Hematopoietic multipotent progenitor cell treated with erythropoietin and hydrocortisone succinate and interleukin-3 and kit ligand, for 17 days (in vitro differentiated cells): ENCODE measurements around the gene C10orf105.

Experiments
- DNase-seq: peaks from one replicate; pipeline ENCODE4 v3.0.0-alpha.2; 2015; ENCODE audit warnings: low spot score

Gene C10orf105

GRCh38 chr10:71697938-71698709 is 21.5 kb downstream of the C10orf105 start:
- DNase-seq = peak; percentile 23

GRCh38 chr10:71696628-71697326 is 22.8 kb downstream of the C10orf105 start:
- DNase-seq = peak; percentile 81

- no peak for DNase-seq
Measured at GRCh38 chr10:71695502-71696476, 23.8 kb downstream of the C10orf105 start.

GRCh38 chr10:71694567-71694968 is 25.0 kb downstream of the C10orf105 start:
- DNase-seq = no peak

GRCh38 chr10:71694039-71694501 is 25.5 kb downstream of the C10orf105 start:
- DNase-seq = no peak

GRCh38 chr10:71693377-71693776 is 26.2 kb downstream of the C10orf105 start:
- no peak for DNase-seq

GRCh38 chr10:71692598-71693306 is 26.8 kb downstream of the C10orf105 start:
- no peak for DNase-seq

GRCh38 chr10:71691405-71691804 is 28.2 kb downstream of the C10orf105 start:
- DNase-seq = no peak

GRCh38 chr10:71690094-71690720 is 29.4 kb downstream of the C10orf105 start:
- DNase-seq = no peak

GRCh38 chr10:71688256-71688655 is 31.3 kb downstream of the C10orf105 start:
- DNase-seq = no peak

- DNase-seq = no peak
Measured at GRCh38 chr10:71687480-71687879, 32.1 kb downstream of the C10orf105 start.

- DNase-seq = no peak
Measured at GRCh38 chr10:71687077-71687476, 32.5 kb downstream of the C10orf105 start.

- no peak for DNase-seq
Measured at GRCh38 chr10:71685554-71686232, 33.9 kb downstream of the C10orf105 start.

GRCh38 chr10:71684356-71685173 is 35.0 kb downstream of the C10orf105 start:
- no peak for DNase-seq

GRCh38 chr10:71683301-71683700 is 36.3 kb downstream of the C10orf105 start:
- no peak for DNase-seq

- no peak for DNase-seq
Measured at GRCh38 chr10:71681977-71682376, 37.6 kb downstream of the C10orf105 start.

- no peak for DNase-seq
Measured at GRCh38 chr10:71679425-71679824, 40.2 kb downstream of the C10orf105 start.

- no peak for DNase-seq
Measured at GRCh38 chr10:71678057-71678805, 41.3 kb downstream of the C10orf105 start.

- DNase-seq = no peak
Measured at GRCh38 chr10:71677261-71677660, 42.3 kb downstream of the C10orf105 start.
